H9 (cell line): ENCODE data around the gene NRXN3. TPM values are rescaled to one million over a fixed set of nuclear protein-coding genes. Genes with fewer than 3 reads are reported as not detected.

Source experiments
- DNase-seq: peaks from one replicate; pipeline ENCODE4 v3.0.0-alpha.2; 2017
- H2AFZ ChIP-seq: one replicate; pipeline ENCODE4 v1.6.1; 2013; ENCODE audit warnings: mild to moderate bottlenecking, low read length, control low read depth, moderate library complexity
- H2AK5ac ChIP-seq: 2 replicates; pipeline ENCODE4 v1.6.1; 2013; ENCODE audit warnings: low read length, control low read depth, mixed read lengths; ENCODE audit not compliant: insufficient read length
- H2BK120ac ChIP-seq: one replicate; pipeline ENCODE4 v1.6.1; 2013; ENCODE audit warnings: low read depth, mild to moderate bottlenecking, low read length, control low read depth, inconsistent platforms; ENCODE audit not compliant: poor library complexity, severe bottlenecking
- H2BK12ac ChIP-seq: 2 replicates; pipeline ENCODE4 v1.6.1; 2013; ENCODE audit warnings: low read length, control low read depth, mixed read lengths, low read depth; ENCODE audit not compliant: insufficient read length
- H2BK15ac ChIP-seq: 2 replicates; pipeline ENCODE4 v1.6.1; 2013; ENCODE audit warnings: low read depth, low read length, control low read depth
- H2BK20ac ChIP-seq: one replicate; pipeline ENCODE4 v1.6.1; 2013; ENCODE audit warnings: low read depth, mild to moderate bottlenecking, low read length, control low read depth, inconsistent platforms; ENCODE audit not compliant: poor library complexity, severe bottlenecking
- H2BK5ac ChIP-seq: 2 replicates; pipeline ENCODE4 v1.6.1; 2013; ENCODE audit warnings: low read length, control low read depth, mixed read lengths; ENCODE audit not compliant: insufficient read length
- H3K14ac ChIP-seq: 2 replicates; pipeline ENCODE4 v1.6.1; 2013; ENCODE audit warnings: low read length, control low read depth; ENCODE audit not compliant: insufficient read depth
- H3K18ac ChIP-seq: 2 replicates; pipeline ENCODE4 v1.6.1; 2013; ENCODE audit warnings: low read depth, mild to moderate bottlenecking, mixed read lengths, low read length, control low read depth; ENCODE audit not compliant: insufficient read length
- H3K23ac ChIP-seq: 2 replicates; pipeline ENCODE4 v1.6.1; 2013; ENCODE audit warnings: low read length, control low read depth, mixed read lengths, low read depth; ENCODE audit not compliant: insufficient read length
- H3K23me2 ChIP-seq: 2 replicates; pipeline ENCODE4 v1.6.1; 2013; ENCODE audit warnings: low read depth, mild to moderate bottlenecking, mixed read lengths, low read length, control low read depth; ENCODE audit not compliant: insufficient read length, poor library complexity, severe bottlenecking
- H3K27ac ChIP-seq: 2 replicates; pipeline ENCODE4 v1.5.1; 2013; ENCODE audit warnings: low read length, control low read depth, mixed read lengths, low read depth; ENCODE audit not compliant: insufficient read length
- H3K27me3 ChIP-seq: 2 replicates; pipeline ENCODE4 v1.6.1; 2013; ENCODE audit warnings: low read length, control low read depth, inconsistent platforms; ENCODE audit not compliant: insufficient read depth
- H3K4ac ChIP-seq: 2 replicates; pipeline ENCODE4 v1.6.1; 2013; ENCODE audit warnings: low read depth, mild to moderate bottlenecking, control low read depth, inconsistent platforms, low read length, moderate library complexity
- H3K4me1 ChIP-seq: 2 replicates; pipeline ENCODE4 v1.6.1; 2013; ENCODE audit warnings: low read length, control low read depth, inconsistent platforms; ENCODE audit not compliant: insufficient read depth
- H3K4me2 ChIP-seq: 2 replicates; pipeline ENCODE4 v1.6.1; 2013; ENCODE audit warnings: low read length, control low read depth, mixed read lengths; ENCODE audit not compliant: insufficient read length, insufficient read depth
- H3K56ac ChIP-seq: 2 replicates; pipeline ENCODE4 v1.6.1; 2013; ENCODE audit warnings: low read depth, mild to moderate bottlenecking, mixed read lengths, low read length, control low read depth; ENCODE audit not compliant: insufficient read length
- H3K79me1 ChIP-seq: 2 replicates; pipeline ENCODE4 v1.6.1; 2013; ENCODE audit warnings: low read depth, mild to moderate bottlenecking, moderate library complexity, low read length, control low read depth, inconsistent platforms; ENCODE audit not compliant: insufficient read depth, poor library complexity, severe bottlenecking
- H3K79me2 ChIP-seq: 2 replicates; pipeline ENCODE4 v1.6.1; 2013; ENCODE audit warnings: low read length, control low read depth, inconsistent platforms; ENCODE audit not compliant: insufficient read depth
- H3K9ac ChIP-seq: 2 replicates; pipeline ENCODE4 v1.6.1; 2013; ENCODE audit warnings: low read length, control low read depth, mixed read lengths; ENCODE audit not compliant: insufficient read length; ENCODE audit errors: extremely low read depth
- H3K9me3 ChIP-seq: one replicate; pipeline ENCODE4 v1.6.1; 2013; ENCODE audit warnings: low read depth, low read length, inconsistent platforms; ENCODE audit not compliant: control insufficient read depth
- H3T11ph ChIP-seq: one replicate; pipeline ENCODE4 v1.6.1; 2013; ENCODE audit warnings: mild to moderate bottlenecking, low read length, control low read depth, inconsistent platforms
- H4K20me1 ChIP-seq: one replicate; pipeline ENCODE4 v1.6.1; 2013; ENCODE audit not compliant: control insufficient read depth, insufficient read length, insufficient read depth
- H4K5ac ChIP-seq: 2 replicates; pipeline ENCODE4 v1.6.1; 2013; ENCODE audit warnings: low read depth, mild to moderate bottlenecking, mixed read lengths, low read length, control low read depth; ENCODE audit not compliant: insufficient read length
- H4K8ac ChIP-seq: replicated peaks from 2 replicates; pipeline ENCODE4 v1.6.1; 2013; ENCODE audit warnings: low read length, control low read depth, mixed read lengths, low read depth; ENCODE audit not compliant: insufficient read length
- H4K91ac ChIP-seq: 2 replicates; pipeline ENCODE4 v1.6.1; 2013; ENCODE audit warnings: low read depth, mild to moderate bottlenecking, moderate library complexity, mixed read lengths, low read length, control low read depth; ENCODE audit not compliant: insufficient read length
- H3K27ac Mint-ChIP-seq, 3 experiments: 2 replicates in 2 of 3; 3 replicates in 1 of 3; pipeline ENCODE4 v1.8.0; 2020 to 2021; ENCODE audit warnings: mixed read lengths in 3 of 3, mild to moderate bottlenecking in 1 of 3, moderate library complexity in 1 of 3
- H3K27me3 Mint-ChIP-seq: 2 replicates; pipeline ENCODE4 v1.8.0; 2021; ENCODE audit warnings: low read depth, mild to moderate bottlenecking, moderate library complexity, mixed read lengths
- H3K36me3 Mint-ChIP-seq, 3 experiments: 2 replicates in 2 of 3; 3 replicates in 1 of 3; pipeline ENCODE4 v1.8.0; 2020 to 2021; ENCODE audit warnings: low read depth in 3 of 3, mixed read lengths in 3 of 3; ENCODE audit not compliant: insufficient read depth in 1 of 3
- H3K4me1 Mint-ChIP-seq, 2 experiments: 2 replicates each; pipeline ENCODE4 v1.8.0; 2020; ENCODE audit warnings: mixed read lengths in 2 of 2
- H3K4me3 Mint-ChIP-seq, 2 experiments: 2 replicates in 1 of 2; 3 replicates in 1 of 2; pipeline ENCODE4 v1.8.0; 2020 to 2021; ENCODE audit warnings: mild to moderate bottlenecking in 2 of 2, mixed read lengths in 2 of 2, moderate library complexity in 1 of 2
- H3K9me3 Mint-ChIP-seq, 2 experiments: 2 replicates in 1 of 2; 3 replicates in 1 of 2; pipeline ENCODE4 v1.8.0; 2020; ENCODE audit warnings: mild to moderate bottlenecking in 2 of 2, mixed read lengths in 2 of 2, moderate library complexity in 1 of 2
- WGBS: extraction: QIAGEN DNeasy Blood & Tissue Kit; methylation state at CpG from one replicate; pipeline ENCODE4 v1.1.7; 2013; ENCODE audit warnings: missing lambda C conversion rate, low lambda C conversion rate, mixed read lengths; ENCODE audit not compliant: insufficient read length; ENCODE audit errors: extremely low coverage; 5-methylcytosine and 5-hydroxymethylcytosine counted together
- total RNA-seq: library from RNA; stranded (reverse); gene quantifications from 2 replicates; pipeline ENCODE4 v1.2.1, GENCODE V29; 2021
- TF ChIP-seq, protein P1 (sequence below): fragments of 200-600 bp; sonication (generic); conservative IDR thresholded peaks from 3 replicates; pipeline ENCODE4 v1.8.0; 2021; ENCODE audit warnings: antibody characterized with exemption, mild to moderate bottlenecking

Gene NRXN3
- total RNA-seq, 1 experiment from 2014 or later = 1.8 TPM

DNA sequence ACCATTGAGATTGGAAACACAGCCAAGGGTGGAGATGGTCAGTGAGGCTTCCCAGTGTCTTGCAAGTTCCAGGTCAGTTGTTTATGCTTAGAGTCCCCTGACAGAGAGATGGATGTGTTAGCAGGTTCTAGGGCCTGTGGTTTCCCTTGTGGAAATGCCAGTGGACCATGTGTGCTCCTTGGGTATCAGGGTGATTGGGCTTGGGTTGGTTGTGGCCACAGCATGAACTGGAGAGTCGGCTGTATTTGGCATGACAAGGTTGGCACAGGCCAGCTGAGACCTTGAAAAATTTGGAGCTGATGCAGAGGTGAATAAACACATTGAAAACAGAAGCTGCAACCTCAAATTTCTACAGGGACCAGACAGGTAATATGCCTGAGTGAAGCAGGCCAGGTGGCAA lies 1373.2 kb downstream of the NRXN3 start:
- Mint-ChIP-seq H3K4me1 (peaks cover 8 to 12% of the 10 kb centered on the region in 2 experiments), H3K9me3 (no peaks in the 10 kb centered on the region), H3K27me3 (no peaks in the 10 kb centered on the region), H3K4me3 (no peak overlapping the region), H3K27ac (no peak overlapping the region), H3K36me3 (no peaks in the 10 kb centered on the region)
- Histone ChIP-seq H2BK12ac (no peak overlapping the region), H3K56ac (no peak overlapping the region), H3K9ac (no peak overlapping the region), H3T11ph (no peak overlapping the region), H3K27me3 (no peaks in the 10 kb centered on the region), H3K4me1 (no peaks in the 10 kb centered on the region), H4K20me1 (no peaks in the 10 kb centered on the region), H2BK5ac (no peak overlapping the region), H2AFZ (no peak overlapping the region), H3K79me2 (no peaks in the 10 kb centered on the region), H4K5ac (no peak overlapping the region), H2BK15ac (no peak overlapping the region), H2BK20ac (no peak overlapping the region), H3K18ac (no peak overlapping the region), H3K9me3 (no peaks in the 10 kb centered on the region), H3K27ac (no peak overlapping the region), H2AK5ac (no peak overlapping the region), H3K4me2 (no peak overlapping the region), H4K91ac (no peak overlapping the region), H3K79me1 (no peaks in the 10 kb centered on the region), H3K23ac (no peak overlapping the region), H4K8ac (no peak overlapping the region), H2BK120ac (no peak overlapping the region), H3K14ac (no peak overlapping the region), H3K4ac (no peak overlapping the region), H3K23me2 (no peaks in the 10 kb centered on the region)
- DNase-seq = no peak
- TF ChIP-seq, protein P1, sequence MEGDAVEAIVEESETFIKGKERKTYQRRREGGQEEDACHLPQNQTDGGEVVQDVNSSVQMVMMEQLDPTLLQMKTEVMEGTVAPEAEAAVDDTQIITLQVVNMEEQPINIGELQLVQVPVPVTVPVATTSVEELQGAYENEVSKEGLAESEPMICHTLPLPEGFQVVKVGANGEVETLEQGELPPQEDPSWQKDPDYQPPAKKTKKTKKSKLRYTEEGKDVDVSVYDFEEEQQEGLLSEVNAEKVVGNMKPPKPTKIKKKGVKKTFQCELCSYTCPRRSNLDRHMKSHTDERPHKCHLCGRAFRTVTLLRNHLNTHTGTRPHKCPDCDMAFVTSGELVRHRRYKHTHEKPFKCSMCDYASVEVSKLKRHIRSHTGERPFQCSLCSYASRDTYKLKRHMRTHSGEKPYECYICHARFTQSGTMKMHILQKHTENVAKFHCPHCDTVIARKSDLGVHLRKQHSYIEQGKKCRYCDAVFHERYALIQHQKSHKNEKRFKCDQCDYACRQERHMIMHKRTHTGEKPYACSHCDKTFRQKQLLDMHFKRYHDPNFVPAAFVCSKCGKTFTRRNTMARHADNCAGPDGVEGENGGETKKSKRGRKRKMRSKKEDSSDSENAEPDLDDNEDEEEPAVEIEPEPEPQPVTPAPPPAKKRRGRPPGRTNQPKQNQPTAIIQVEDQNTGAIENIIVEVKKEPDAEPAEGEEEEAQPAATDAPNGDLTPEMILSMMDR = no peak
- no CpG with 5 or more reads among the region's 1 CpG for WGBS
